Tibial artery (tissue), 4 donors: ENCODE results near the gene TBX1.

ENCODE experiments used
- DNase-seq, 2 donors: peaks; one replicate each; pipeline ENCODE4 v3.0.0-alpha.2; 2019
- H3K27ac ChIP-seq, 2 donors: fragments of 200-600 bp; sonication (generic) in 1 of 2; 1 replicate in 1 of 2; 2 replicates in 1 of 2; pipeline ENCODE4 v1.5.1; 2018 to 2019; ENCODE audit warnings: mild to moderate bottlenecking in 1 of 2
- H3K27me3 ChIP-seq, 2 donors: fragments of 200-600 bp; sonication (generic) in 1 of 2; one replicate each; pipeline versions ENCODE4 v1.5.1 to v1.6.0; 2016 to 2019
- H3K36me3 ChIP-seq, 3 donors: fragments of 200-600 bp; sonication (generic) in 2 of 3; one replicate each; pipeline ENCODE4 v1.5.1; 2016 to 2019; ENCODE audit warnings: mild to moderate bottlenecking in 2 of 3
- H3K4me1 ChIP-seq, 4 donors: fragments of 200-600 bp; sonication (generic) in 2 of 4; 1 replicate in 3 of 4; 2 replicates in 1 of 4; pipeline ENCODE4 v1.5.1; 2016 to 2019
- H3K4me3 ChIP-seq, 2 donors: fragments of 200-600 bp; sonication (generic) in 1 of 2; 1 replicate in 1 of 2; 2 replicates in 1 of 2; pipeline ENCODE4 v1.5.1; 2018 to 2019; ENCODE audit warnings: mild to moderate bottlenecking in 2 of 2
- H3K9me3 ChIP-seq, 3 donors: fragments of 200-600 bp; sonication (generic) in 1 of 3; one replicate each; pipeline ENCODE4 v1.5.1; 2016 to 2019
- CTCF ChIP-seq, 2 experiments: fragments of 200-600 bp in 1 of 2; fragments of 450-650 bp in 1 of 2; IDR thresholded peaks; one replicate each; pipeline ENCODE4 v1.5.1; 2017 to 2019; ENCODE audit warnings: antibody characterized with exemption in 2 of 2, mild to moderate bottlenecking in 1 of 2, moderate library complexity in 1 of 2
- intact Hi-C: fragments of 100-400 bp; cut with DNase I; formaldehyde crosslinking; loops from one replicate; pipeline ENCODE4 v1.15.0; 2023; ENCODE audit warnings: low total_unique reads

Gene TBX1

GRCh38 chr22:19815093-19815822 is 54.7 kb downstream of the TBX1 start:
- no peaks in the 10 kb centered on the region for H3K27me3 ChIP-seq
- TF ChIP-seq CTCF (IDR thresholded peaks at IDR 0.05) = no peak
- no peak overlapping the region for H3K4me3 ChIP-seq
- no peak overlapping the region for H3K27ac ChIP-seq
- peak in 1 of 2 donors; percentile 39 for DNase-seq
- no peaks in the 10 kb centered on the region for H3K4me1 ChIP-seq
- peaks cover 0 to 19% (median 2%) of the 10 kb centered on the region in 3 donors for H3K36me3 ChIP-seq
- intact Hi-C loops = no loop called here
- H3K9me3 ChIP-seq = no peaks in the 10 kb centered on the region

- no peaks in the 10 kb centered on the region for H3K9me3 ChIP-seq
- no peaks in the 10 kb centered on the region for H3K4me1 ChIP-seq
- intact Hi-C loops = no loop called here
- peaks cover 0 to 25% (median 4%) of the 10 kb centered on the region in 3 donors for H3K36me3 ChIP-seq
- DNase-seq = peak in 1 of 2 donors; percentile 33
- TF ChIP-seq CTCF (IDR thresholded peaks at IDR 0.05) = no peak
- no peaks in the 10 kb centered on the region for H3K27me3 ChIP-seq
- no peak overlapping the region for H3K4me3 ChIP-seq
- no peak overlapping the region for H3K27ac ChIP-seq
Measured at GRCh38 chr22:19815823-19816290, 55.3 kb downstream of the TBX1 start.

GRCh38 chr22:19816372-19817119 is 56.0 kb downstream of the TBX1 start:
- Histone ChIP-seq H3K4me1 (no peaks in the 10 kb centered on the region), H3K36me3 (peaks cover 0 to 25% (median 4%) of the 10 kb centered on the region in 3 donors), H3K4me3 (no peak overlapping the region), H3K27ac (no peak overlapping the region), H3K9me3 (no peaks in the 10 kb centered on the region), H3K27me3 (no peaks in the 10 kb centered on the region)
- no peak for TF ChIP-seq CTCF (IDR thresholded peaks at IDR 0.05)
- DNase-seq = peak in 1 of 2 donors; percentile 27
- intact Hi-C loops = no loop called here
